Gastrocnemius medialis (tissue), 4 donors: Measurements from ENCODE around the gene RNF227.
A peak's percentile ranks its signal among the peaks of the same experiment; 100 is the strongest.

Source experiments
- CTCF ChIP-seq, 5 experiments: fragments of 450-650 bp in 3 of 5; fragments of 200-600 bp in 2 of 5; sonication (generic) in 2 of 5; IDR thresholded peaks in 4 of 5; conservative IDR thresholded peaks in 1 of 5; 1 replicate in 4 of 5; 2 replicates in 1 of 5; pipeline ENCODE4 v1.5.1; 2016 to 2019; ENCODE audit warnings: antibody characterized with exemption in 5 of 5, mild to moderate bottlenecking in 3 of 5, moderate library complexity in 3 of 5
- POLR2A ChIP-seq, 2 donors: fragments of 450-650 bp; IDR thresholded peaks; one replicate each; pipeline ENCODE4 v1.6.1; 2017; ENCODE audit warnings: antibody characterized with exemption in 2 of 2, mild to moderate bottlenecking in 2 of 2, moderate library complexity in 2 of 2

- no peak for TF ChIP-seq POLR2A (IDR thresholded peaks at IDR 0.05)
- TF ChIP-seq CTCF (IDR thresholded peaks at IDR 0.05 in 4 of 5, conservative IDR thresholded peaks at IDR 0.05 in 1 of 5): peak in 1 of 5 experiments; percentile 10
Observed at GRCh38 chr17:7886227-7887037, 29.7 kb downstream of the RNF227 start.
